ENCODE data around the gene KIF18B.

Gene KIF18B

GRCh38 chr17:44940768-44941167 lies 6.8 kb downstream of the KIF18B start:
- no peak for DNase-seq

GRCh38 chr17:44940317-44940716 lies 7.3 kb downstream of the KIF18B start:
- no peak for DNase-seq

- no peak for DNase-seq
Observed at GRCh38 chr17:44935116-44935515, 12.5 kb downstream of the KIF18B start.

- DNase-seq, result no peak
Observed at GRCh38 chr17:44934745-44935105, 12.8 kb downstream of the KIF18B start.

GRCh38 chr17:44933824-44934744 lies 13.5 kb downstream of the KIF18B start:
- DNase-seq, result no peak

GRCh38 chr17:44932787-44933097 lies 14.8 kb downstream of the KIF18B start:
- DNase-seq, result no peak

GRCh38 chr17:44932096-44932786 lies 15.3 kb downstream of the KIF18B start:
- no peak for DNase-seq

GRCh38 chr17:44931376-44931775 lies 16.2 kb downstream of the KIF18B start:
- no peak for DNase-seq

- DNase-seq, result no peak
Observed at GRCh38 chr17:44930667-44931066, 16.9 kb downstream of the KIF18B start.

GRCh38 chr17:44928950-44929720 lies 18.4 kb downstream of the KIF18B start:
- no peak for DNase-seq

GRCh38 chr17:44928136-44928535 lies 19.4 kb downstream of the KIF18B start:
- no peak for DNase-seq

GRCh38 chr17:44927696-44928095 lies 19.9 kb downstream of the KIF18B start:
- DNase-seq, result no peak

- no peak for DNase-seq
Observed at GRCh38 chr17:44926821-44927525, 20.6 kb downstream of the KIF18B start.

GRCh38 chr17:44925731-44926697 lies 21.6 kb downstream of the KIF18B start:
- no peak for DNase-seq

- no peak for DNase-seq
Observed at GRCh38 chr17:44924107-44924544, 23.4 kb downstream of the KIF18B start.

GRCh38 chr17:44922746-44923470 lies 24.7 kb downstream of the KIF18B start:
- DNase-seq, result no peak

- no peak for DNase-seq
Observed at GRCh38 chr17:44922136-44922535, 25.4 kb downstream of the KIF18B start.

GRCh38 chr17:44921122-44921882 lies 26.3 kb downstream of the KIF18B start:
- DNase-seq, result no peak

GRCh38 chr17:44920565-44920940 lies 27.0 kb downstream of the KIF18B start:
- no peak for DNase-seq

All from amygdala (tissue), 56 donors.